ENCODE measurements around the gene FBXL5.

The FBXL5 gene

GRCh38 chr4:15677507-15677988 lies 22.4 kb upstream of the FBXL5 start:
- no peak for TF ChIP-seq CTCF (IDR thresholded peaks at IDR 0.05; ENCODE audit: low read depth, low read length, missing control alignments)
- DNase-seq (ENCODE audit: low read depth), result no peak
- H3K4me3 ChIP-seq (ENCODE audit: low read depth, low read length), result no peak overlapping the region
- in situ Hi-C loops (cut with HindIII; ENCODE audit: low sequenced_read_pairs), result no loop called here

GRCh38 chr4:15676899-15677298 lies 21.7 kb upstream of the FBXL5 start:
- in situ Hi-C loops (cut with HindIII; ENCODE audit: low sequenced_read_pairs), result no loop called here
- H3K4me3 ChIP-seq (ENCODE audit: low read depth, low read length), result no peak overlapping the region
- TF ChIP-seq CTCF (IDR thresholded peaks at IDR 0.05; ENCODE audit: low read depth, low read length, missing control alignments), result no peak
- DNase-seq (ENCODE audit: low read depth), result no peak

GRCh38 chr4:15676039-15676438 lies 20.9 kb upstream of the FBXL5 start:
- in situ Hi-C loops (cut with HindIII; ENCODE audit: low sequenced_read_pairs), result no loop called here
- H3K4me3 ChIP-seq (ENCODE audit: low read depth, low read length), result no peak overlapping the region
- DNase-seq (ENCODE audit: low read depth), result no peak
- TF ChIP-seq CTCF (IDR thresholded peaks at IDR 0.05; ENCODE audit: low read depth, low read length, missing control alignments), result no peak

GRCh38 chr4:15675356-15675755 lies 20.2 kb upstream of the FBXL5 start:
- no peak for TF ChIP-seq CTCF (IDR thresholded peaks at IDR 0.05; ENCODE audit: low read depth, low read length, missing control alignments)
- no peak overlapping the region for H3K4me3 ChIP-seq (ENCODE audit: low read depth, low read length)
- DNase-seq (ENCODE audit: low read depth), result no peak
- in situ Hi-C loops (cut with HindIII; ENCODE audit: low sequenced_read_pairs), result no loop called here

- H3K4me3 ChIP-seq (ENCODE audit: low read depth, low read length), result no peak overlapping the region
- DNase-seq (ENCODE audit: low read depth), result no peak
- no peak for TF ChIP-seq CTCF (IDR thresholded peaks at IDR 0.05; ENCODE audit: low read depth, low read length, missing control alignments)
- in situ Hi-C loops (cut with HindIII; ENCODE audit: low sequenced_read_pairs), result no loop called here
Measured at GRCh38 chr4:15674926-15675325, 19.8 kb upstream of the FBXL5 start.

- no peak for DNase-seq (ENCODE audit: low read depth)
- H3K4me3 ChIP-seq (ENCODE audit: low read depth, low read length), result no peak overlapping the region
- in situ Hi-C loops (cut with HindIII; ENCODE audit: low sequenced_read_pairs), result no loop called here
- TF ChIP-seq CTCF (IDR thresholded peaks at IDR 0.05; ENCODE audit: low read depth, low read length, missing control alignments), result no peak
Measured at GRCh38 chr4:15674046-15674445, 18.9 kb upstream of the FBXL5 start.

GRCh38 chr4:15673337-15673736 lies 18.2 kb upstream of the FBXL5 start:
- DNase-seq (ENCODE audit: low read depth), result no peak
- H3K4me3 ChIP-seq (ENCODE audit: low read depth, low read length), result no peak overlapping the region
- in situ Hi-C loops (cut with HindIII; ENCODE audit: low sequenced_read_pairs), result no loop called here
- TF ChIP-seq CTCF (IDR thresholded peaks at IDR 0.05; ENCODE audit: low read depth, low read length, missing control alignments), result no peak
